RCC 7860 (cell line): Measurements from ENCODE around the gene GSS.

ENCODE experiments used
- DNase-seq: peaks from one replicate; pipeline ENCODE4 v3.0.0-alpha.2; 2015; ENCODE audit warnings: low spot score
- FAIRE-seq: peaks from 2 replicates; lab custom pipeline; 2012; peaks lifted over from hg19 to GRCh38; lab: Jason Lieb, UNC

The GSS gene

DNA sequence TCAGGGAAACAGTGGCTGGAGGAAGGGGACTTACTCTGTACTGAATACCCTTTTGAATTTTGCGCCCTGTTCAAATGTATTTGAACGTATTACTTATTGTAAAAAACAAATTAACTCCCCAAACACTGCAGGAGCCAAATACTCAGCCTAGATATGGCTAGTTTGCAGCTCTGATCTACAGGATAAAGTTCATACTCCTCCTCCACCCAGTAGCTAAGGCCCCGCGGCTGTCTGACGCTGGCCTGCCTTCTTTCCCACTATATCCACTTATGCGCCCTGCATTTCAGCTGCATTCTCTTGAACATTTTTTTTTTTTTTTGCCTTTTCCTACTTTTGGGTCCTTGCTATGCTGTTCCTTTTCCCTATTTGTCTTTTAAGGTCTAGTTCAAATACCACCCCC lies 6.5 kb downstream of the GSS start:
- FAIRE-seq (no peak), DNase-seq (no peak)

DNA sequence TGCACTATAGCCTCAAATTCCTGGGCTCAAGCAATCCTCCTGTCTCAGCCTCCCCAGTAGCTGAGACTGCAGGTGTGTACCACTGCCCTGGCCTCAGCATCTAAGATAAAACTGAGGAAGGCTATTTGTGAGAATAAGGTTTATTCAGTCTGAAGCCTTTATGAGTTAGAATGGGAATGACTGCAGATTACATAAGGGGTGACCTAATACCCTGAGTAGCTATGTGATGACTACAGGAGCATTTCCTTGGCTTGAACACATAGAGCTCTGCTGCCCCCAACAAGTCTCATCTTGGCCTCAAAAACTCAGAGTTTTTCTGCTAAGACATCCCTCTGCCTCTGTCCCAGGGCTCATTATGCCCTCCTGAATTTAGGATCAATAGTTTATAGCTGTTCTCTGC lies 7.6 kb downstream of the GSS start:
- DNase-seq = no peak
- no peak for FAIRE-seq

DNA sequence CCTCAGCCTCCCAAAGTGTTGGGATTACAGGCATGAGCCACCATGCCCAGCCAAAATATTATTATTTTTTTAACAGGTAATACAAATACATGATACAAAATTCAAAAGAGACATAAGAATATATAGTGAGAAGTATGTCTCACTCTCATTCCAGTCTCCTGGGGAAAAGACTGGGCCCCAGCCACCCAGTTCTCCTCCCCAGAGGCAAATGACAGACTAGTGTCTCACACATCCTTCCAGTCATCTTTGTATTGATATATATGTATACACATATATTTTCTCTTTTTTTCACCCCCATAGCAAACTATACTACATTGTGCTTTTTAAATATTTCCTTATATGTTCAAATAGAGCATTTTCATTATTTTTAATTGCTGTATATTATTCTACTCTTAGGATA lies 8.3 kb downstream of the GSS start:
- FAIRE-seq (no peak), DNase-seq (no peak)

DNA sequence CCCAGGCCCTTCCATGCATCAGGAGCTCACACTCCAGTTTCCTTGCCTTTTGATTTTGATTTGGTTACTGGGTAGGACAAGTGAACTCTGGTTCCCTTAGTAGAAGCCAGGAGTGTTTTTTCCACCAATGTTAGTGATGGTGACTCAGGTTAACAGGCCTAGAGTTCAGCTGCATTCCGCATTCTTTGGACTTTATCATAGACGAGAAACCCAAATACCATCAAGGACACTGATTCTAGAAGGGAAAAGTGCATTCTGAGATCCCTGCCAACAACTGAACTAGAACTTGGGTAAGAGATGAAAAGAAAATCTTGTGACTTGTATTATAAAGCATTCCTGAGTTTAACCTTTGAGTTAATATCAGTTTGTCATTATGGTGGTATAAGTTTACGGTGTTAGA lies 8.9 kb downstream of the GSS start:
- FAIRE-seq = no peak
- DNase-seq = no peak

DNA sequence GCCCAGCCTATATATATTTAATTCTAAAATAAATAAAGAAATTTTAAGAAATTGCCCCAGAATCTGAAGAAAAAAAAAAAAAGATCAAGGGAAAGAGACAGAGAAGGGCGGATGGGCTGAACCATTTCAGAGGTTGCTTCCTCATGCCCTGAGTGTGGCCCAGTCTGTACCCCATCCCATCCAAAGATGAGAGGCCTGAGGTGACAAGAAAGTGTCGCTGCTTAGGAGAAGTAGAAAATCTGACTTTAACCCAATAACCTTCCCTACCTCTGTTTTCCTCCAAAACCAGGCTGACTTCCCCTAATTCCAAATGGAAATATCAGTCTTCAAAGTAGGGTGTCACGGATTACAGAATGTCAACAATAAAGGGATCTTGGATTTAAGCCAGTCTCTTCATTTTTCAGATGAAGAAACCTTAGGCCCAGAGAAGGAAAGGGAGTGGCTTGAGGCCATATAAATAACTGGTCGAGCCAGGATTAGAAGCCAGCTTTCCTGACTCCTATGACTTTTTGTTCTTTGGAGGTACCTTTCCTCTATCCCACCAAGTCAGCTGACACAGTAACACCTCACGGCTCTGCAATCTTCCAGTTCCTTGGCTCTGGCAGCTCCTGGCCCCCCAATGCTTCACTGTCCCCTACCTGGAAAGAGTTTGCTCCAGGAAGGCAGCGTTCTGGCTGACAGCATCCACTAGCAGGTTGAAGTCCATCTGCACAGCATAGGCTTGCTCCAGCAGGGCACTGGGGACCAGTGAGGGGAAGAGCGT lies 10.1 kb downstream of the GSS start:
- FAIRE-seq (no peak), DNase-seq (no peak)

DNA sequence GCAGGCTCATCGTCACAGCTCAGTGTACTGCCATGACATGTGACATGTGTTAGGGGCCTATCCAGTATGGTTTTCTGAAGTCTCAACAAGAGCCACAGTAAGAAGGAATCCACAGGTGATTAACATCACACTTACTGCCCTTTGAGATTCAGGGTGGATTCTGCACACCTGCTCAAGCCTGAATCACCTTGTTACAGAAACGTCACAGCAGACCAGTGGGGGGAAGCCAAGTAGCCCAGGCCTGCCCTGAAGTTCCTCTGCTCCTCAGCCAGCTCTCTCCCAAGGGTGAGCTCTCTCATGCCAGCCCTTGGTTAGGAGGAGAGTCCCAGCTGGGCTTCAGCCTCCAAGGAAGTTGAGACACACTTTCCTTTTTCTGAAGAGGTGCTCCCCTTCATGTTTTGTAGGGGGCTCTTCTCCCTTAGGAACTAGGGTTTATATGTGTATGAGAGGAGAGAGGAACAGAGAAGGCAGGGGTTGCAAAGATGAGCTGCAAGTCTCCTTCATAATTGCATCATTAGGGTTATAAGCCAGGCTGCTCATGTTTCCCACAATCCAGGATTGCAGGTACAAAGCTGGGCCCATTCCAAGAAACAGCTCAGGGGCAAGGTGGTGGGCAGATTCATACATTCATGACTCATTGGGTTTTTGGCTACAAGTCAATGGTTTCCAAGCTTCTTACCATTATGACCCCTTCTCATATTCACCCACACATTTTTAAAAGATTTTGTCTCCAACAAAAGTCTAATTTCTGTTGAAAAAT lies 11.6 kb downstream of the GSS start:
- FAIRE-seq (no peak), DNase-seq (no peak)

DNA sequence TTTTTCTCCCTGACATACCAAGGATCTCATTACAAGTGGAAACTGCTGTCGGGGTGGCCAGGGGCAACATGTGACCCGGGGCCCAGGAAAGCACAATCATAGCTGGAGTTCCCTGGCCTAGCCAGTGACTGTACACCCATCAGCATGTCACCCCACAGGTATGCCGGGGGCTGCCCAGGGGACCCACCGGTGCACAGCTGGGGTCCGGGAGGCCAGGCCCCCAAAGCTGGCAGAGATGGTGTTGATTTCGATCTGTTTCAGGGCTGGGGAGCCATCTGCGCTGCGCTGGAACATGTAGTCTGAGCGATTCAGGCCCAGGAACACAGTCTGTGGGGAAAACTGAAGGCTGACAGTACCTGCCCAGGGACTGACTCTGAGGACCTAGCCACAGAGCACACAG lies 13.3 kb downstream of the GSS start:
- no peak for DNase-seq
- no peak for FAIRE-seq

DNA sequence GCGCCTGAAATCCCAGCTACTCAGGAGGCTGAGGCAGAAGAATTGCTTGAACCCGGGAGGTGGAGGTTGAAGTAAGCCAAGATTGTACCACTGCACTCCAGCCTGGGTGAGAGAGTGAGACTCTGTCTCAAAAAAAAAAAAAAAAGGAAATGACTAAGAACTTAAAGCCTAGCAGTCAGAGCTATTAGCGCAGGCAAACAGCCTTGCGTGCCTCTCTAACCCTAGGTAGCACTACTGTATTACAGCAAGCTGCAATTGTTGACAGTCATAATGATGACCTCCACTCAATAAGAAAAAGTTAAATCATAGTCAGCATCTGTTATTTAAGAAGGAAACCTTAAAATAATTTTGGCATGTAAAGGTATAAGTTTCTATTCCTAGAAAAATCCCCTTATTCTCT lies 14.4 kb downstream of the GSS start:
- DNase-seq = no peak
- no peak for FAIRE-seq

DNA sequence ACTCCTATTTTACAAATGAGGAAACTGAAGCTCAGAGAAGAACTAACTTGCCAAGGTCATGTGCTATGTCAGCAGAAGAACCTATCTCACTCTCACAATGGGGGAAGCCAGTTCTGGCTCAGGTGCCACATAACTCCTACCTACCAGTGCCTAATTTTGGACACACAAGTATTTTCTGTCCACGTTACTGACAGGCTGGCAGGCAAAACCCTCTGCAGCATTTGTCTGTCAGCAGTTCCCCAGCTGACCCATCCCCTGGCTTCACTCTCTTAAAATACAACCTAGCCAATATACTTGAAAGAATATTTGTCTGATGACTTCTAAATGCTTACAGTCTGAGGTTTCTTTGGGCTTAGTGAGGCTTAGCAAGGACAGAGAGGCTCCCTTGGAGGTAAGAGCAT lies 15.5 kb downstream of the GSS start:
- FAIRE-seq = no peak
- DNase-seq = no peak

DNA sequence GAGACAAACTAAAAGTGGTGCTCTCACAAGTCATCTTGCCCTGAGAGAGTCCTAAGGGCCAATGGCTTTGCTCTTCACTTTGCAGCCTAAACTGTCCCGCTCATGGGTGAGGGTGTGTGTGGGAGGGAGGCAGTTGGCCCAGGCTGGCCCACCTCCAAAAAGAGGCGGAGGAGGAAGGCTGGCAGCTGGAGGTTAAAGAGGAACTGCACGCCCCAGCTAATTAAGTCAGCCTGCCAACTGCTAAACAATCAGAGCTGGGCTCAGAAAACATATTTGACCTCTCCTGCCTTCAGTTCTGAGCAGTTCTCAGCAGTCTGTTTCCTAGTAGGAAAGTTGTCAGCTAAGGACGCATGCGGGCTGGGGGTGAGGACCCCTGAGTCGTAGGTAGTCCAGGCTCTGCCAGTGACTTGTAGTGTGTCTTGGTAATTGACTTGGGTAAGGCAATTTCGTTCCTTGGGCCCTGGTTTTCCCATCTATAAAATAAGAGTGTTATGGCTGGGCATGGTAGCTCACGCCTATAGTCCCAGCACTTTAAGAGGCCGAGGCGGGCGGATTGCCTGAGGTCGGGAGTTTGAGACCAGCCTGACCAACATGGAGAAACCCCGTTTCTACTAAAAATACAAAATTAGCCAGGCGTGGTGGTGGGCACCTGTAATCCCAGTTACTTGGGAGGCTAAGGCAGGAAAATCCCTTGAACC lies 17.0 kb downstream of the GSS start:
- DNase-seq = no peak
- no peak for FAIRE-seq

DNA sequence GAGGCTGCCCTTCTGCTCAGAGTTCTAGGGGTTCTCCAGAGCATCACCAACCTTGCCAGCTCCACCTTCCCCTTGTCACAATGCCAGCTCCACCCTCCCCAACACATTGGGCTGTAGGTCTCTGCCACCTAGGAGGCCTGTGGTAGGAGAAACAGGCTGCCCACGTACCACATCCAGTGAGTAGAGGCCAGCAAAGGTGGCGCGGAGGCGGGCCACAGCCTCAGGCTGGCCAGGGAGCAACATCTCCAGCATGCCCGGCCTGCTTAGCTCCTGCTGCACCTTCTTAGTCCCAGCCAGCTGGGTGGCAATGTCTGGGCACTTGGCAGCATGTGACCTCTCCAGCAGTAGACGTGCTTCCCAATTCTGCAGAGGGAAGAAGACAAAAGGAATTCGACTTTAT lies 23.8 kb downstream of the GSS start:
- no peak for DNase-seq
- no peak for FAIRE-seq

DNA sequence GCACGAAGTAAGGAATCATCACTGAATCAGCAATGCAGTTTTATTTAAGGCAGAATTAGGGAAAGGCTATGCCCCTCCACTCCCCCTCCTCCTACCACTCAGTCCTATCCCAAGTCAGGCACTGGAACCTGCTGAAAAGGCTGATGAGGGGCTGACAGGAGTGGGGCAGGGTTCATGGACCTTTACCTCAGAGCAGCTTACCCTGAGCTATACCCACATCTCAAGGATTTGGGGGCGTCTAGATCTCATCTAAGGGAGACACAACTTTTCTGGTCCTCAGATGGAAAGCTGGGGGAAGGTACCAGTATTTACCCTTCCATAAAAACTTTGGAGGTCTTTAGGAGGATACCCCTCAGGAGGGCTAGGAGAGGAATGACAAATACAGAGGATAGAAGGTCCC lies 27.2 kb downstream of the GSS start:
- no peak for DNase-seq
- no peak for FAIRE-seq

DNA sequence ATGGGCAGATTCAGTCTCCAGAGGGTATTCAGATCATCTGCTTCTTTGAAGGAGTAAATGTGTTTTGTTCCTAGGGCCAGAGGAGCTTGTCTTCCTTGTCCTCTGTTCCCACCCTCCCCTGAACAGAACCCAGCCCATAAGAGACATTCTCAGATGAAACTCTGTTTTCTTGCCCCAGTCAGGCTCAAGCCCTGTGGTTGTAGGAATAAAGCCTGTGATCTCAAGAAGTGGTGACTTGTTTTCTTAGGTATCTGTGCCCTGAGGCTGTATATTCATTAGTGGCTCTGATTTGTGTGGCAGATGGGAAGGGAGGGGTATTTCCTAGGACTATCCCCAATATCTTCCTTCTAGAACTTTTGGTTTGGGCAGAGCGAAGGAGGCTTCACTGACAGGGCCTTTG lies 27.9 kb downstream of the GSS start:
- DNase-seq (no peak), FAIRE-seq (no peak)

DNA sequence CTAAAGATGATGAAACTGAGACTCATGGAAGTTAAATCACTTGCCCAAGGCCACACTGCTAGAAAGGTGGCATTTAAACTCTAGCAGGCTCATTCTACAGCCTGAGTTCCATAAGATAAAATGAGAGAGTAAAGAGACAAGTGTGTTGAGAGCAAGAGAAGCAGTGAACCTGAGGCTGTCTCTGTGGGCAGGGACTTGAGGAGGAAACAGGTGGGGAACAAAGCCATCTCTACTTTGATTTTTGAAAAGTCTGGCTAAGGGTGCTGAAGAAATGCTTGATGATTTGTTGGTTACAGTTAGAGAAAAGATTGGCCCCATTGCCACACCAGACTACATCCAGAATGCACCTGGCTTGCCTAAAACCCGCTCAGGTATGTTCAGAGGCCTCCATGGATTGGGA lies 29.0 kb downstream of the GSS start:
- FAIRE-seq (no peak), DNase-seq (no peak)

DNA sequence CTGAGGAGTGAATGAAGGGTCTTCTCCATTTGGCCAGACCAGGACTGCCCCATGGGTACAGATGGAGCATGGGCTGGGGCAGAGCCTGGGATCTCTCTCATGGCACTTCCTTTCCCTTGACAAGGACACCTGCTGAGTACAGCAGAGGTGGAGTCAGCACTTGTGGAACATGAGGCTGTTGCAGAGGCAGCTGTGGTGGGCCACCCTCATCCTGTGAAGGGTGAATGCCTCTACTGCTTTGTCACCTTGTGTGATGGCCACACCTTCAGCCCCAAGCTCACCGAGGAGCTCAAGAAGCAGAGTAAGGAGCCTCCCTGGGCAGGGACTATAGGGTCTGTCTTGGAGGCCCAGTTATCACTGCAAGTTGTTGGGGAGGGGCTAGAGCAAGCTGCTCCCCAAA lies 29.6 kb downstream of the GSS start:
- no peak for FAIRE-seq
- DNase-seq = no peak

DNA sequence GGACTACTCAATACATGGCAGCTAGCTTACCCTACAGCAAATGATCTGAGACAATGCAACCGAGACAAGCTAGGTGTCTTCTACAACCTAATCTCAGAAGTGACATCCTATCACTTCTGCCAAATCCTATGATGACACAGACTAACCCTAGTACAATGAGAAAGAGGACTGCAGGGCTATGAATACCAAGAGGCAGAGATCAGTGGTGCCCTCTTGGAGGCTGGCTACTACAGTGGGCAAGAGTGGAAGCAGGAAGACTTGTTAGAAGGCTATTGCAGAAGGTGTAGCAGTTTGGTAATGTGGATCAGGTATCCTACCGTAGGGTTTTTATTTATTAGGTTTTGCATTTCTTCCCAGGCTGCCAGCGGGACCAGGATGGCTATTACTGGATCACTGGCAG lies 30.3 kb downstream of the GSS start:
- no peak for DNase-seq
- FAIRE-seq = no peak

DNA sequence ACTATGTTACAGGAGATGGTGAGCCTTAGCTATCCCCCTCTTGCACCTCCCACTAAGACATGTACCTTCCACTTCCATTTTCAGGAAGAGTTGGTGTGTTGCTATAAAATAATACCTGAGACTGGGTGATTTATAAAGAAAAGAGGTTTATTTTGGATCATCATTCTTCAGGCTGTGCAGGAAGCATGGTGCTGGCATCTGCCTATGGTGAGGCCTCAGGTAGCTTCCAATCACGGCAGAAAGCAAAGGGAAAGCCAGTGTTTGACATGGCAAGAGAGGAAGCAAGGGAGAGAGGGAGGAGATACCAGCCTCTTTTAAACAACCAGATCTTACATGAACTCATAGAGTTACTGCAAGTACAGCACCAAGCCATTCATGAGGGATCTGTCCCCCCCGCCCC lies 32.2 kb downstream of the GSS start:
- DNase-seq = no peak
- no peak for FAIRE-seq

DNA sequence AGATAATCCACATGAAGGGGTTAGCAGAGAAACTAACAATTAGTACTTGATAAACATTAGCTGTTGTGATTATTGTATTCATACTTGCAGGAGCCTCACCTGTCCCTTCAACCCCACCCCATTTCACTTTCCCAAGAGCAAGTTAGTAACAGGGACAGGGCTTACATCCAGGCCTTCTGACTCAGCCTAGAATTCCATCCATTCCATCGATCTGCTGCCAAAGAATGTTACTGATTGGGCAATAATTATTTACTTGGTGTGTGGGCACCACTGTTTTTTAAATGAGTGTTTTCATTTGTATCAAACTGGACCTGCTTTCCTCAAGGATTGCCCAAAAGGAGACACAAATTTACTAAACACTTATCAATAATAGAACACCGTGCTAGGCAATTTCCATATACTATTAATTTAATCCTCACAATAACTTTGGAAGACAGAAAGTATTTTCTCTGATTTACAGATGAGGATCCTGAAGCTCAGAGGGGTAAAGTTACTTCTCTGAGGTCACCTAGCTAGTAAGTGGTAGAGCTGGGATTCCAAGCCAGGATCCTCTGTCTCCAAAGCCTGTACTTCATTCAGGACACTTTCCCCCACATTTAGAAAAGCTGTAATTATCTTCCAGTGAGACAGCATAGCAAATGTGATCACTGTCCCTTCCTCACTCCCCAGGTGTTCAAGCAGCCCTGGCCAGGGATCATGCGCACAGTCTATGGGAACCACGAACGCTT lies 32.8 kb downstream of the GSS start:
- no peak for FAIRE-seq

DNA sequence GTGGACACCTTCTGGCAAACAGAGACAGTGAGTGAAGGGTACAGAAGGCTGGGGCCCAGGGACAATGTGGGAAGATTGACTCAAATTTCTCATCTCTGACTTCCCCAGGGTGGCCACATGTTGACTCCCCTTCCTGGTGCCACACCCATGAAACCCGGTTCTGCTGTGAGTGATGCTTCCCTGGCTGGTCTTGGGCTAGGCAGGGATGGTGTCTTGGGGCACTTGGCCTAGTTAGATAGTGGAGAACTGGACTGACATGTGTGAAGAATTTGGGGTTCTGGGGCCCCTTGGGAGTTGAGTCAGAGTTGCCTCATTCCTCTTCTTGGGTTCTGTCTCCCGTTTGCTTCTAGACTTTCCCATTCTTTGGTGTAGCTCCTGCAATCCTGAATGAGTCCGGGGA lies 34.2 kb downstream of the GSS start:
- DNase-seq (no peak), FAIRE-seq (no peak)

More for the DNA sequence above, 32.8 kb downstream of the GSS start:
- no peak for DNase-seq

DNA sequence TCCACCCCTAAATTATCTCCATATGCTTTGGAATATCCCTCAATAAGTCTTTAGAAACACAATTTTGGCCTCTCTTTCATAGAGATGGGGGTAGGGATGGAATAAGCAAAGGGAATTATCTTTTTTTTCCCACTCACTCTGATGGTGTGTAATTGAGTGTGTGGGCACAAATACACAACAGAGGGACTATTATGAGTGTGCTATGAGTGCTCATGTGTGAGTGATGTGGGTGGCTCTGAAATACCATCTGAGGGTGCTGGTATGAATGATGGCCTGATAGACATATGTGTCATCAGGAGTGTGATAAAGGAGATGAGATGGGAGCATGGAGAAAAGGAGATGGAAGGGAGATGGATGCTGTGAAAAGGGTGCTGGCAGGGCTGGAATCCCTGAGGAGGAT lies 35.6 kb downstream of the GSS start:
- DNase-seq (no peak), FAIRE-seq (no peak)

DNA sequence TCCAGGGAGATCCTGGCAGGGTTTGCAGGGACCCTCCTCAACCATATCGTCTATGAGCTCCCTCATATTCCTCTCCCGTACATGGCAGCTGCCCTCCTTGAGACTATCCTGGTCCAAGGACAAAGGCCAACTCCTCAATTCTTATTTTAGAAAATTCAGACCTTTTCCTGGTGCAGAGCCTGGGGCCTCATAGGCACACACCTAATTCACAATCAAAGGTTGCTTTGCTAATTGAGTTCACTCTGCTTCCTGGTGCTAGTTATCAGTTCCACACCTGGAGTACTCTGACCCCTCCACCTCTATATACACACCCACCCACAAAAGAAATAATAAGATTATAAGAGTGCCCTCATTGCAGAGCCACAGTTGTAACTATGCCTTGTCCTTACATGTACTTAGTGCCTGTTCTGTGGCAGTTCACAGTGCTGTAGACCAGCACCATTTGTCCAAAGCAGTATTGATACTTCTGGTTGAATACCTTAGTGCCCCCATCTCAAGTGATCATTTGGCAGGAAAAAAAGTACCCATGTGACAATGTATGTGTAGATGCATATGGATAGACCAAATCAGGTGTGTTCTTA lies 38.7 kb downstream of the GSS start:
- FAIRE-seq (no peak), DNase-seq (no peak)
